GM12865 (cell line): Measurements from ENCODE around the gene TXK.

ENCODE experiments used
- DNase-seq: peaks from one replicate; pipeline ENCODE4 v3.0.0; 2010; ENCODE audit warnings: low read depth
- H3K4me3 ChIP-seq: 2 replicates; pipeline ENCODE4 v1.5.1; 2011; ENCODE audit warnings: mild to moderate bottlenecking, low read depth, low read length, control low read depth
- CTCF ChIP-seq: IDR thresholded peaks from 2 replicates; pipeline ENCODE4 v1.5.1; 2011; ENCODE audit warnings: low read length, control low read depth, low read depth, inconsistent platforms; ENCODE audit not compliant: insufficient read depth; ENCODE audit errors: missing control alignments

TXK gene

GRCh38 chr4:48095441-48095840 is 38.6 kb downstream of the TXK start:
- no peak overlapping the region for H3K4me3 ChIP-seq
- DNase-seq, result no peak
- no peak for TF ChIP-seq CTCF

DNA sequence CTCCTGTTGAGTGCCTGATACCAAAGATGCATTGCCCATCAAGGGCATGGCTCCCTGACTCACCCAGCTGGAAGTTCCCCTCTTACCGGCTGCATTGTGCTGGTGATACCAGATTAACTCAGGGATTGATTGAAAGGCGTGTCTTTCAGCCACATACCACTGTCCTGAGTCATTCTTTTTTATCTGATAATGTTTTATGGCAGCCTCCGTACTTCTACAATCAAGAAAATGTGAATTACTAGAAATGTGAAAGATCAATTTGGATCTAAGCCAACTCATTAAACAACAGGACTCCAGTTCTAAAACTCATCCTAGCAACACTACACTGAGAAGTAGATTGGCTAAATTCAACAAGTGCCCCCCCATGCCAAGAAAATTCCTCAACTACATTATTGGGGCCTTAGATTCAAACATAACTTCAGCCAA is 40.0 kb downstream of the TXK start:
- no peak for DNase-seq
- TF ChIP-seq CTCF, result no peak

DNA sequence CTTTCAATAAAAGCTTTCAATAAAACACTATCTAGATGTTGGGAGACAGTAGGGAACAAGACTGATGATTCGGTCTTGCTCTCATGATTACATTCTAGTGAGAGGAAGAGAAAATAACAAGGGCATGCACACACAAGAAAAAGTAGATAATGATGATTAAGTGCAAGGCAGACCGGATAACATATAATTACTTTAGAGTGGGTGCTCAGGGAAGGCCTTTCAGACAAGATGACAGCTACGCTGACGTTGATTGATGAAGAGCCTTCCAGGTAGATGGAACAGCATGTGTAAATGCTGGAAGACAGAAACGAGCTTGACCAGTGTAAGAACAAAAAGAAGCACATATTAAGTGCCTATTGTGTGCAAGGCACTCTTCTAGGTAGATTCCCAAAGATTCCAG is 43.4 kb downstream of the TXK start:
- DNase-seq, result no peak
- no peak overlapping the region for H3K4me3 ChIP-seq
- no peak for TF ChIP-seq CTCF

More for the DNA sequence above, 40.0 kb downstream of the TXK start:
- H3K4me3 ChIP-seq, result no peak overlapping the region

DNA sequence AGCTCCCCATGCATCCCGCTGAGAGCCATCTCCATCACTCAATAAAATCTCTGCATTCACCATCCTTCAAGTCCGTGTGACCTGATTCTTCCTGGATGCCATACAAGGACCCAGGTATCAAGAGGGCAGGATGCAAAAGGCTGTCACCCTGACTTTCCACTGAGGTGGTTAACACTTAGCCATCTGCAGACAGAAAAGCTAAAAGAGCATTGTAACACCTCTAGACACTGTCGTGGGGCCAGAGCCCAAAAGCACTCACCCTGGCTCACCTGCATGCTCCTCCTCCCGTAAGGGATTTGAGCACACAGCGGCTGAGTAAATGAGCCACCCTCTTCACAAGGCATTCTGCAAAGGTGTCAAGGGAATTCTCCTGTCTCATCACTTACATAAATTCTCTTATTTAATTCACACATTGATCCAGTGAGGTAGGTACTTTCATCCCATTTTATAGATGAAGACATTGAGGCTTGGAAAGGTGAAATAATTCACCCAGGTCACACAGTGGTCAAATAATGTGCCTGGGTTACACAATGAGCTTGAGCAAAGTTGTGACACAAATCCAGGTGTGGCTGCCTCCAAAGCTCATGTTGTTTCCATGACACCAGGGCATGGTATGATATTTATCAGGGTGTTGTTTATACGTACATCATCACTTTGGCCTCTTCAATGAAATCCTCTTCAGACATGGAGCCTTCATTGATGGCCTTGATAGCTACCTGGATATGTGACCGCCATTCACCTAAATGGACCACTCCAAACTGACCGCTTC is 48.0 kb downstream of the TXK start:
- TF ChIP-seq CTCF, result no peak
- H3K4me3 ChIP-seq, result no peak overlapping the region
- DNase-seq, result no peak

DNA sequence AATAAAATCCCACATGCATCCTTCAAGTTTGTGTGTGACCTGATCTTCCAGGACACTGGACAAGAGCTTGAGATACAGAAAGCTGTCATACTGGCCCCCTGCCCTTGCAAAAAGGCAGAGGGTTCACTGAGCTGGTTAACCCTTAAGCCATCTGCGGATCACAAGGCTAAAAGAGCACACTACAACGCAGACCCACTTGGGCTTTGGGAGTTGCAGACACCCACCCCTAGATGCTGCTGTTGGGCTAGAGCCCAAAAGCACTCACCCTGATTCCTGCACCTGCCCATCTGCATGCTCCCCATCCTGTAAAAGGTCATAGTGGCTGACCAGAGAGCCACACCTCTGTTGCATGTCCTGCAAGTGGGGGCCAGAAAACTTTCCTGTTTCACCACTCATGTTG is 51.1 kb downstream of the TXK start:
- no peak for DNase-seq
- no peak for TF ChIP-seq CTCF

GRCh38 chr4:48081196-48081595 is 52.9 kb downstream of the TXK start:
- no peak for DNase-seq
- H3K4me3 ChIP-seq, result no peak overlapping the region
- TF ChIP-seq CTCF, result no peak

More for the DNA sequence above, 51.1 kb downstream of the TXK start:
- H3K4me3 ChIP-seq, result no peak overlapping the region

- no peak for TF ChIP-seq CTCF
- DNase-seq, result no peak
- H3K4me3 ChIP-seq, result no peak overlapping the region
These were observed 54.1 kb downstream of the TXK start for GRCh38 chr4:48079972-48080391.
